Astrocyte (in vitro differentiated cells and primary cell): ENCODE data around the gene LOC128125822.

Experiments used
- EZH2 ChIP-seq: IDR thresholded peaks from 2 replicates; pipeline ENCODE4 v1.6.1; 2012; ENCODE audit warnings: mild to moderate bottlenecking, low read length, inconsistent platforms; ENCODE audit not compliant: insufficient read depth
- TF ChIP-seq, protein P1 (sequence below): IDR thresholded peaks from 2 replicates; pipeline ENCODE4 v1.5.1; 2011; ENCODE audit warnings: low read depth, mild to moderate bottlenecking, inconsistent platforms, low read length, moderate library complexity; ENCODE audit not compliant: insufficient read depth

DNA sequence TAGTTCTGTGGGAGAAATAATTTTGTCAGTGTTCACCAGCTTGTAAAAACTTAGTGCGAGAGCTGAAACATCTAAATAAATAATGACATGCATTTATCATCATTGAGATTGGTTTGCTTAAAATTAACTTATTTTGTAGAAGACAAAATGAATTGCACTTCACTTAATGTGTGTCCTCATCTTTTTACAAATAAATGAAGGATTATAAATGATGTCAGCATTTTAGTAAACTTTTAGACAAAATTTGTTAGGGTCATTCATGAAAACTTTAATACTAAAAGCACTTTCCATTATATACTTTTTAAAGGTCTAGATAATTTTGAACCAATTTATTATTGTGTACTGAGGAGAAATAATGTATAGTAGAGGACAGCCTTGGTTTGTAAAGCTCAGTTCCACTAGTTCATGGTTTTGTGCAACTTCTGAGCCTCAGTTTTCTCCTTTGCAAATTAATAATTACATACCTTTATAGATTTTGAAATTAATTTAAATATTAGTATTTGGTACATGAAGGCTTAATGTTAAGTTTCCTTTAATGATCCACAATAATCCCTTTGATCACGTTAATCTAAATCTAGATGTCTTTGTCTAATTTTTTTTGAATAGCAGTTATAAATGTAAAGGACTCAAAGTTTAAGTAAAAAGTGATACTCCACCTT, 9.2 kb downstream of the LOC128125822 start:
- TF ChIP-seq, protein P1, sequence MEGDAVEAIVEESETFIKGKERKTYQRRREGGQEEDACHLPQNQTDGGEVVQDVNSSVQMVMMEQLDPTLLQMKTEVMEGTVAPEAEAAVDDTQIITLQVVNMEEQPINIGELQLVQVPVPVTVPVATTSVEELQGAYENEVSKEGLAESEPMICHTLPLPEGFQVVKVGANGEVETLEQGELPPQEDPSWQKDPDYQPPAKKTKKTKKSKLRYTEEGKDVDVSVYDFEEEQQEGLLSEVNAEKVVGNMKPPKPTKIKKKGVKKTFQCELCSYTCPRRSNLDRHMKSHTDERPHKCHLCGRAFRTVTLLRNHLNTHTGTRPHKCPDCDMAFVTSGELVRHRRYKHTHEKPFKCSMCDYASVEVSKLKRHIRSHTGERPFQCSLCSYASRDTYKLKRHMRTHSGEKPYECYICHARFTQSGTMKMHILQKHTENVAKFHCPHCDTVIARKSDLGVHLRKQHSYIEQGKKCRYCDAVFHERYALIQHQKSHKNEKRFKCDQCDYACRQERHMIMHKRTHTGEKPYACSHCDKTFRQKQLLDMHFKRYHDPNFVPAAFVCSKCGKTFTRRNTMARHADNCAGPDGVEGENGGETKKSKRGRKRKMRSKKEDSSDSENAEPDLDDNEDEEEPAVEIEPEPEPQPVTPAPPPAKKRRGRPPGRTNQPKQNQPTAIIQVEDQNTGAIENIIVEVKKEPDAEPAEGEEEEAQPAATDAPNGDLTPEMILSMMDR = no peak
- no peak for TF ChIP-seq EZH2
